ENCODE measurements around the gene AHSA1.

Gene AHSA1

DNA sequence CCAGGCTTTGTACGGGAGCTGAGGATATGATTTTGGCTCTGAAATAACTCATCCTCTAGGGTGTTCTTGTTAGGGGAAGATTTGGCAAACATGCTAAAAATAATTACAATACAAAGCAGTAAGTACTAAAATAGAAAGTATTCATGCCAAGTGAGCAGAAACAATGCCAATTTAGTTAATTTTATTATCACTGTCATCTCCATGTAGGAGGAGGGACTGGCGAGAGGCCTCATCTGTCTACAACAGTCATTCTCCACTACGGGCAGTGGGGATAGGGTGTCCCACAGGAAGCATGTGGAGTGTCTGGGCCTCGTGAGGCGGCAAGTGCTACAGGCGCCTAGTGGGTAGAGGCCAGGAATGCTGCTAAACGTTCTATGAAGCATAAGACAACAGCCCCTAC, 37.4 kb downstream of the AHSA1 start:
- H3K36me3 ChIP-seq (ENCODE audit: insufficient read depth, low read length): no peaks in the 10 kb centered on the region
- peaks cover 26% of the 10 kb centered on the region for H3K27me3 ChIP-seq (ENCODE audit: control insufficient read depth, insufficient read depth, low read length)
- no peak overlapping the region for H3K4me2 ChIP-seq (ENCODE audit: low read length)
- no peak overlapping the region for H3K4me3 ChIP-seq (ENCODE audit: low read length)
- no peaks in the 10 kb centered on the region for H3K9me3 ChIP-seq (replicated peaks; ENCODE audit: low read length)
- no peak overlapping the region for H3K9ac ChIP-seq (ENCODE audit: low read depth, low read length)
- H3K4me1 ChIP-seq (ENCODE audit: control insufficient read depth, insufficient read depth, low read length): peaks cover 14% of the 10 kb centered on the region

DNA sequence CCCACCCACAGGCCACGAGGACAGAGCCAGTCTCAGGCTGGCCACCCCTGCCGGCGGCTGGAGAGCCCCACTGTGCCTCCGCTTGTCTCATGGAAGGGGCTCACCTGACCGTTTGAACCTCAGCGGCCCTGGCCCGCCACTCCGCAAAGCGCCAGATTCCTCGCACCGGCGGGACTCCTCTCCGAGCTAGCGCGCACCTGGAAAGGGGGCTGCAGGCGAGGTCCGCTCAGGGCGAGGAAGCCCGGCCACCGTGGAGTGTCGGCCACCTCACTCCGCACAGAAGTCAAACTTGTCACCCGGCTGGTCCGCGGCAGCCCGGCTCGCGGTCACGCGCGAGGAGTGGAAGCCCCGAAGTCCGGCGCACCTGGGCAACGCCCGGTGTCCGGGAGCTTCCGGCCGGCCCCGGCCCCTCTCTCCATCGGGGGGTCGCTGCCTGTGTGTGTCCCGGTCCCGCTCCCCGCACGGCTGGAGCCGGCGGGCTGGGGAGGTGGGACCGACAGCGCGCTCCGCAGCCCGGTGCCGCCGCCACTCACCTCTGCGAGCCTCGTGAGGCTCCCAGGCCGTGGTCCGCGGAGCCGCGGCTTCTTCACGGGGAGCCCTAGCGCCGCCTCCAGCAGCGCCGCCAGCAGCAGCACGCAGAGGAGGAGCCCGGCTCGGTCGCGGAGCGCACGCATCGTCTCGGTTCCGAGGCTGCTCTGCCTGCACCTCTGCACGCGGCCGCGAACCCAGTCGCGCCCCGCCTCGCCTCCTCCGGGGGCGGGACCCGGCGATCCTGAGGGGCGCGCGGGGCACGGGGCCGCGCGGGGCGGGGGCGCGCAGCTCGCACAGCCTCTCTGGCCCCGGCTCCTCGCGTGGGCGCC, 40.5 kb downstream of the AHSA1 start, which contains the start of gene ISM2:
TSS of gene ISM2 (minus strand) at position 697 of the 860 bp plus-strand sequence. CDS start at position 674, 23 bp downstream.
- H3K4me3 ChIP-seq (ENCODE audit: low read length): peak within 1 kb of the TSS; percentile 70
- H3K9ac ChIP-seq (ENCODE audit: low read depth, low read length): no peak within 1 kb of the TSS
- H3K9me3 ChIP-seq (replicated peaks; ENCODE audit: low read length): no peaks in the 10 kb centered on the region
- H3K27me3 ChIP-seq (ENCODE audit: control insufficient read depth, insufficient read depth, low read length): peaks cover 26% of the 10 kb centered on the region
- no peaks in the 10 kb centered on the region for H3K36me3 ChIP-seq (ENCODE audit: insufficient read depth, low read length)
- peak within 1 kb of the TSS; percentile 93 for H3K4me2 ChIP-seq (ENCODE audit: low read length)
- peaks cover 14% of the 10 kb centered on the region for H3K4me1 ChIP-seq (ENCODE audit: control insufficient read depth, insufficient read depth, low read length)

DNA sequence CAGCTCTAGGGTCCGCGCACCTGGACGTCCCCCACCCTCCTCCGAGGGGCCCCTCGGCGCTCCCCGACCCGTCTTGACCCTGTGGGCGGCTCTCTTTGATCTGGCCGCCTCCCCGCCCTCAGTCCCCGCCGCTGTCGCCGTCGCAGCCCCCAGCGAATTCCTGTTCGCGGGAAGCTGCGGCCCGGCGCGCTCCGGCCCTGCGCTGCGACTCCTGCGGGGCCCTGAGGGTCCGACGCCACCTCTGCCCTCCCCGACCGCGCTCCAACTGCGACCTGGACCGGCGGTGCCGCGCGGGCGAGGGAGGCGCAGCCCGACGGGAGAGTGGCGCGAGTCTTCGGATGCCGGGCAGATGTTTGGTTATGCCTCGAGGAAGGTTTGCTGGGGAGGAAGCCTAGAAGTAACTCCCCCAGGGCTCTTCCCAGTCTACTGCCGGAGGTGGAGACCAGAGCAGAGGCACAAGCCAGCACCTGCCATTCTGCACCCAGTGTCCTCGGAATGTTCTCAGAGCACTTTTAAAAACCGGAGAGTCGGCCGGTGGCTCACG, 41.2 kb downstream of the AHSA1 start:
- Histone ChIP-seq H3K36me3 (ENCODE audit: insufficient read depth, low read length) (no peaks in the 10 kb centered on the region), H3K9me3 (replicated peaks; ENCODE audit: low read length) (no peaks in the 10 kb centered on the region), H3K27me3 (ENCODE audit: control insufficient read depth, insufficient read depth, low read length) (peaks cover 26% of the 10 kb centered on the region), H3K4me2 (ENCODE audit: low read length) (peak overlapping the region; percentile 93), H3K4me1 (ENCODE audit: control insufficient read depth, insufficient read depth, low read length) (peaks cover 14% of the 10 kb centered on the region), H3K4me3 (ENCODE audit: low read length) (peak overlapping the region; percentile 70), H3K9ac (ENCODE audit: low read depth, low read length) (no peak overlapping the region)

DNA sequence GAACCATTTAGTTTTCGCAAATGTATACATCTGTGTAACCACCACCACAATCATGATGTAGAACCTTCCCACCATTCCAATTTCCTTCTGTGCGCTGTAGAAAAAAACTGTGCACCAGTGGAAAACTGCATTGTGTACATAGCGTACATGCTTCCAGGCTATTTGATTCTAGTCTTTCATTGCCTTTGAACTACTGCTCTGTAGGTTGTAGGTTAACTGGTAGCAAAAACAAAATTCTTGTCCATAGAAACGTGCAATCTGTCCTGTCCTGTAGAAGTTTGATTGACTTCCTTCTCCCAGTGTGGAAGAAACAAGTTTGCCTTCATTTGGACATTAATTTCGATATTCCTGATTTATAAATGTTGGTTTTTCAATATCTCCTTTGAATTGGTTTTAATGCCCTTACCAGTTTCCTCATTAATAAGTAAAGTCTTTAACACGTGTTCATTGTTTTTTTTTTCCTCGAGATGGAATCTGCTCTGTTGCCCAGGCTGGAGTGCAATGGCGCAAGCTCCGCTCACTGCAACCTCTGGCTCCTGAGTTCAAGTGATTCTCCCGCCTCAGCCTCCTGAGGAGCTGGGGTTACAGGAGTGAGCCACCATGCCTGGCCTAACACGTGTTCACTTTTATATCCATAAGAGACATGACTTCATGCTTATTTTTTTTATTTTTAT, 44.4 kb downstream of the AHSA1 start:
- Histone ChIP-seq H3K9me3 (replicated peaks; ENCODE audit: low read length) (no peaks in the 10 kb centered on the region), H3K4me3 (ENCODE audit: low read length) (no peak overlapping the region), H3K4me2 (ENCODE audit: low read length) (no peak overlapping the region), H3K4me1 (ENCODE audit: control insufficient read depth, insufficient read depth, low read length) (peaks cover 14% of the 10 kb centered on the region), H3K27me3 (ENCODE audit: control insufficient read depth, insufficient read depth, low read length) (peaks cover 26% of the 10 kb centered on the region), H3K36me3 (ENCODE audit: insufficient read depth, low read length) (peaks cover 12% of the 10 kb centered on the region), H3K9ac (ENCODE audit: low read depth, low read length) (no peak overlapping the region)

DNA sequence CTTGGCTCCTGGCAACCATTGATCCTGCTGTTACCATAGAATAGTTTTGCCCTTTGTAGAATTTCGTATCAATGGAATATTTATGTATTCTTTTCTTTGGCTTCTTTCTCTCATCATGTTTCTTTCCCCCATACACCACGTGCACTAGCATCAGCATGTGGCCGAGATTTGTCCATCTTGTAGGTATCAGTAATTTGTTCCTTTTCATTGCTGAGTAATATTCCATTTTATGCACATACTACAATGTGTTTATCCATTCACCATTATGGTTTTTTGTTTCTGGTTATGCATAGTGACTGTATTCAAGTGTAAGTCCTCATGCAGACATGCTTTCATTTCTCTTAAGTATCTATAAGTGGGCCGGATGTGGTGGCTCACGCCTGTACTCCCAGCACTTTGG, 45.2 kb downstream of the AHSA1 start:
- H3K4me1 ChIP-seq (ENCODE audit: control insufficient read depth, insufficient read depth, low read length): peaks cover 10% of the 10 kb centered on the region

DNA sequence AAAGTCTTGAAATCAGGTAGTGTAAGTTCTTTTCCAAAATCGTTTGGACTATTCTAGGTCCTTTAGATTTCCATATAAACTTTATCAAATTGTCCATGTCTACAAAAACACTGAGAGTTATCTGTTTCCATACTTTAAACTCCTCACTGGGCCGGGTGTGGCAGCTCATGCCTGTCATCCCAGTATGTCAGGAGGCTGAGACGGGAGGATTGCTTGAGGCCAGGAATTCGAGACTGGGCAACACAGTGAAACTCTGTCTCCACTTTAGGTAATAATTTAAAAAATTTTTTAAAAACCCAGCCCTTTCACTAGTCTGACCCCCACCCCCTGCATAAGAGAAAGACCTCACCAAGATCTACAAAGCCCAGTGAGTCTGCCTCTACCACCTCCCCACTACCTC, 47.1 kb downstream of the AHSA1 start:
- H3K9ac ChIP-seq (ENCODE audit: low read depth, low read length): no peak overlapping the region
- H3K9me3 ChIP-seq (replicated peaks; ENCODE audit: low read length): no peaks in the 10 kb centered on the region
- H3K36me3 ChIP-seq (ENCODE audit: insufficient read depth, low read length): peaks cover 20% of the 10 kb centered on the region
- no peaks in the 10 kb centered on the region for H3K4me1 ChIP-seq (ENCODE audit: control insufficient read depth, insufficient read depth, low read length)
- H3K4me2 ChIP-seq (ENCODE audit: low read length): no peak overlapping the region
- H3K27me3 ChIP-seq (ENCODE audit: control insufficient read depth, insufficient read depth, low read length): peaks cover 4% of the 10 kb centered on the region
- no peak overlapping the region for H3K4me3 ChIP-seq (ENCODE audit: low read length)

More for the DNA sequence above, 45.2 kb downstream of the AHSA1 start:
- Histone ChIP-seq H3K9me3 (replicated peaks; ENCODE audit: low read length) (no peaks in the 10 kb centered on the region), H3K9ac (ENCODE audit: low read depth, low read length) (no peak overlapping the region), H3K4me3 (ENCODE audit: low read length) (no peak overlapping the region), H3K27me3 (ENCODE audit: control insufficient read depth, insufficient read depth, low read length) (peaks cover 21% of the 10 kb centered on the region), H3K36me3 (ENCODE audit: insufficient read depth, low read length) (peaks cover 12% of the 10 kb centered on the region), H3K4me2 (ENCODE audit: low read length) (no peak overlapping the region)

DNA sequence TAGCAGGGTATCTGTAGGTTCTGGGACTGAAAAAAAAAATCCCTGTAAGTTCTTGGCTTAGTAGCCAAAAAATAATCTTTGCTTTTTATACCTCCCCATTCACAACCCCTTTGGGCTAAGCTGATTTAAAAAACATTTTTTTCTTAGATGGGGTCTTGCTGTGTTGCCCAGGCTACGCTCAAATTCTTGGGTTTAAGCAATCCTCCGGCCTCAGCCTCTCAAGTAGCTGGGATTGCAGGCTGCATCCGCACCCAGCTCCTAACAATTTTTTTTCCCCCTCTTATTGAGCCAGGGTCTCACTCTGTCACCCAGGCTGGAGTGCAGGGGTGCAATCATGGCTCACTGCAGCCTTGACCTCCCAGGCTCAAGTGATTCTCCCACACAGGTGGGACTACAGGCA, 49.9 kb downstream of the AHSA1 start:
- H3K4me1 ChIP-seq (ENCODE audit: control insufficient read depth, insufficient read depth, low read length): no peaks in the 10 kb centered on the region
- no peak overlapping the region for H3K4me3 ChIP-seq (ENCODE audit: low read length)
- H3K9me3 ChIP-seq (replicated peaks; ENCODE audit: low read length): no peaks in the 10 kb centered on the region
- no peak overlapping the region for H3K9ac ChIP-seq (ENCODE audit: low read depth, low read length)
- no peaks in the 10 kb centered on the region for H3K27me3 ChIP-seq (ENCODE audit: control insufficient read depth, insufficient read depth, low read length)
- H3K4me2 ChIP-seq (ENCODE audit: low read length): no peak overlapping the region
- H3K36me3 ChIP-seq (ENCODE audit: insufficient read depth, low read length): peaks cover 44% of the 10 kb centered on the region

DNA sequence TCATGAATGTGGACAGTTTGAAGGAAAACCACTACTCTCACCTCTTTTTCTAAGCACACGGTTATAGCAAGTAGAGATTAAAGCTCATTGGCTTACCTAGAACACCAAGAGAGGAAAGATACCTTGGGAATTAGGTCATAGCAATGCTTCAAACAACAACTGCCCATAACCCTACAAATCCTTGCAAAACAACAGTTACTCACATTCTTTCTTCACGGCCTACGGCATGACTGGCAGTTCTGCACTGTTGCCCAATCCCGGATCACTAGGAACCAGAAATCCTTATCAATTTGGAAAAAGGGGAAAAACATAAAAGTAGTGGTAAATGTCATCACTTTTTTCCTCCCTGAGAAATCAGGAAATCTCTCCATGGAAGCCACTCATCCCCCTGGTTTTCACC, 50.4 kb downstream of the AHSA1 start:
- Histone ChIP-seq H3K4me2 (ENCODE audit: low read length) (no peak overlapping the region), H3K9me3 (replicated peaks; ENCODE audit: low read length) (no peaks in the 10 kb centered on the region), H3K27me3 (ENCODE audit: control insufficient read depth, insufficient read depth, low read length) (no peaks in the 10 kb centered on the region), H3K4me1 (ENCODE audit: control insufficient read depth, insufficient read depth, low read length) (no peaks in the 10 kb centered on the region), H3K4me3 (ENCODE audit: low read length) (no peak overlapping the region), H3K9ac (ENCODE audit: low read depth, low read length) (no peak overlapping the region), H3K36me3 (ENCODE audit: insufficient read depth, low read length) (peaks cover 44% of the 10 kb centered on the region)

DNA sequence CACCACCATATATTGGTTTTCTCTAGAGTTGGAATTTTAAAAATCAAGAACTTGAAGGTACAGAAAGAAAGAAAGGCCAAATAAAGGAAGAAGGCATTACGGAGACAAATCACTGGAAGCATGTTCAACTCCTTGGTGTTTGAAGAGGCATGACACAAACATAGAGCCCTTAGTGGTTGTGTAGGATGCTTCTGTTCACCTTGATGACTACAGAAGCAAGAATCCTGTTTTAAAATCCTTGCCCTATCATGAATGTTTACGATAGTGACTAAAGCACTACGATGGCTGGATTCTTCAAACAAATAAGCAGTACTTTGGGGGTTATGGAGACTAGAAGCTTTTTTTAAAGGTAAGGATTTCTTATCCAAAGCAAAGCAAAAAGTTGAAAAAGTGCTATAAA, 51.0 kb downstream of the AHSA1 start:
- Histone ChIP-seq H3K9me3 (replicated peaks; ENCODE audit: low read length) (no peaks in the 10 kb centered on the region), H3K27me3 (ENCODE audit: control insufficient read depth, insufficient read depth, low read length) (no peaks in the 10 kb centered on the region), H3K4me3 (ENCODE audit: low read length) (no peak overlapping the region), H3K36me3 (ENCODE audit: insufficient read depth, low read length) (peaks cover 44% of the 10 kb centered on the region), H3K9ac (ENCODE audit: low read depth, low read length) (no peak overlapping the region), H3K4me2 (ENCODE audit: low read length) (no peak overlapping the region), H3K4me1 (ENCODE audit: control insufficient read depth, insufficient read depth, low read length) (no peaks in the 10 kb centered on the region)

DNA sequence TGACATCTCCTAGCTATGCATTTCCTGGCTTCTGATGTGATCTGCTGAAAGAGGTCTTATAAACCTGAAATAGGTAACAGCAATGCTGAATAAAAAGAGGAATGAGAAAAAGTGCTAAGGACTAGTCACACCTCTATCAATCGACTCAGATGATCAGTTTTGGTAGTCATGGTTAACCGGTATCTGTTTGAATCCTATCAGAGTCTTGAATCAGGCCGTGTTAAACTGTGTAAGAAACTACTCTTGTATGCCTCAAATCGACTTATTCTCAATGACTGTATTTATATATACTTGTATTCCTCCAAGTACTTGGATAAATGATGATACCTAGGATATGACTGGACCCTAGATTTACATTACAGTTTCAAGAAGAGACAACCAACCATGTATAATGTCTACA, 51.5 kb downstream of the AHSA1 start:
- Histone ChIP-seq H3K4me3 (ENCODE audit: low read length) (no peak overlapping the region), H3K4me1 (ENCODE audit: control insufficient read depth, insufficient read depth, low read length) (no peaks in the 10 kb centered on the region), H3K36me3 (ENCODE audit: insufficient read depth, low read length) (peaks cover 44% of the 10 kb centered on the region), H3K4me2 (ENCODE audit: low read length) (no peak overlapping the region), H3K9ac (ENCODE audit: low read depth, low read length) (no peak overlapping the region), H3K9me3 (replicated peaks; ENCODE audit: low read length) (no peaks in the 10 kb centered on the region), H3K27me3 (ENCODE audit: control insufficient read depth, insufficient read depth, low read length) (no peaks in the 10 kb centered on the region)

DNA sequence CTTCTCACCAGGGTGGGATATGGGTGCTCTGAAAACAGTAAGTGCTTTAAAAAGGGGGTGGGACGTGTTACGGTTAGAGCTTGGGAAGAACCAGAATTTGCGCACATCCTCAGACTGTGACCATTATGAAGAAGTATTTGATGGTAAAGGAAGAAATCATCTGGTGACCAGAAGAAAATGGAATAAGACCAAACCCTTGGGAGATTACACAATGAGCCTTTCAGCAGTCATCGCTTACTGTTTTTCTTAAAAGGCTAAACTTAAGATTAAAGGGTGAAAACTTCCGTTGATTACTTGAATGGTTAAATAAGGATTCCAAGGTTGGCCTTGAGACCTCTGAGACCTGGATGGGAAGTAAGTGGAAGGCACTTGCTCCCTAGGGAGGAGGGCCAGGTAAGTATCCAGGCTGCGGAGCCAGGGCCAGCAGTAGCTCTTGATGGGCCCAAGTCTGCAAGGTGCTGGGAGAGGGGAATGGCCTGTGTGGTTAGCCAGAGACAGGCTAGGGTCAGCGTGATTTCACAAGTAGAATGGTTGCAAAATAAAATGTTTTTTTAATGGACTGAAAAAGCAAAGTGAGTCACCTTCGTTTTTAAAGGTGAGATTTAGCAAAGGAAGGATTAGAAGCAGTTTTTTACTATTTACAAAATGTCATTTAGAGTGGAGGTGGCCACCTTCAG, 53.7 kb downstream of the AHSA1 start:
- H3K27me3 ChIP-seq (ENCODE audit: control insufficient read depth, insufficient read depth, low read length): no peaks in the 10 kb centered on the region
- H3K9ac ChIP-seq (ENCODE audit: low read depth, low read length): no peak overlapping the region
- H3K4me2 ChIP-seq (ENCODE audit: low read length): no peak overlapping the region
- no peaks in the 10 kb centered on the region for H3K4me1 ChIP-seq (ENCODE audit: control insufficient read depth, insufficient read depth, low read length)
- H3K4me3 ChIP-seq (ENCODE audit: low read length): no peak overlapping the region
- H3K36me3 ChIP-seq (ENCODE audit: insufficient read depth, low read length): peaks cover 45% of the 10 kb centered on the region
- no peaks in the 10 kb centered on the region for H3K9me3 ChIP-seq (replicated peaks; ENCODE audit: low read length)

Measured in skeletal muscle satellite cell (primary cell).